GM18909 (cell line): Measurements from ENCODE around the gene MICAL3.
"Not testable (repeated sequence)": the region's sequence is repeated elsewhere in the genome, so short reads cannot be mapped to it uniquely, and the experiment has no call there.

Experiments
- ATAC-seq: cut with Tn5 transposase; IDR thresholded peaks from one replicate; pipeline ENCODE4 v1.9.1; 2021; ENCODE audit warnings: mild to moderate bottlenecking; ENCODE audit not compliant: unreplicated experiment, poor library complexity

Gene MICAL3

DNA sequence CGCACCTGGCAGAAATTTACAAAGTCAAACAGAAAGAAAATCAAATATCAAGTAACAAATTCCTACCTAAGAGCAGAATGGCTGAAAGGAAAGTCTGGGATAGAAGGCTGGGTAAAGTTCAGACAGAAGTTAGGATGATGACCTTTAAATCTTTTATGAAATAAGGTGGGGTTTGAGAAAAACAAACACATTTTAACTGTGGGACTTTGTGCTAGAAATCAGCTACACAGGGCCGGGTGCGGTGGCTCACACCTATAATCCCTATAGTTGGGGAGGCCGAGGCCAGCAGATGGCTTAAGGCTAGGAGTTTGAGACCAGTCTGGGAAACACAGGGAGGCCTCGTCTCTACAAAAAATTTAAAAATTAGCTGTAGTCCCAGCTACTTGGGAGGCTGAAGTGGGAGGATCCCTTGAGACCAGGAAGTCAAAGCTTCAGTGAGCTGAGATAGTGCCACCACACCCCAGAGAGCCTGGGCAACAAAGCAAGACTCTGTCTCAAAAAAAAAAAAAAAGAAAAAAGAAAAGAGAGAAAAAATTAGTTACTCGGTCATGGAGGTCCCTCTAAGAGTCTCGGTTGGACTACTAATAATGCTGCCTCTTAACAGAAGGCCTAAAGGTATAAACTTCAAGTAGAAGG is 130.3 kb downstream of the MICAL3 start:
- no peak for ATAC-seq

DNA sequence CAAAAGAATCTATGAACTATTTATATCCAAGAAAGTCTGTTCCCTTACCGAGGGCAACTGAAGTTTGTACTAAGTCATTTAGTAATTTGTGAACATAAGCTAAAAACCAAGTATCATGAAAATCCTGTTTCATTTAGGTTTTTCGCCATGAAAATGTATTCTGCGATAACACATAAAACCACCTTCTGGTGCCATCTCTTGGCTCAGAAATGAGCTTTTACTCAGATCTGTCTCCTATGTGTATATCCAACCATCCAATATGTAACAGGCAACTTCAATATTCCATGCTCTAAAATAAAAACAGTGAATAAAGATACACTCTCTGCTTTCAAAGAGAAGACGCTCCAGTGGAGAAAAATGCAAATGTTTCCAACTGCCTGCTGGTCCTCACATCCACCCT is 132.0 kb downstream of the MICAL3 start:
- ATAC-seq = no peak

GRCh38 chr22:17891481-17892167 is 132.7 kb downstream of the MICAL3 start:
- no peak for ATAC-seq

DNA sequence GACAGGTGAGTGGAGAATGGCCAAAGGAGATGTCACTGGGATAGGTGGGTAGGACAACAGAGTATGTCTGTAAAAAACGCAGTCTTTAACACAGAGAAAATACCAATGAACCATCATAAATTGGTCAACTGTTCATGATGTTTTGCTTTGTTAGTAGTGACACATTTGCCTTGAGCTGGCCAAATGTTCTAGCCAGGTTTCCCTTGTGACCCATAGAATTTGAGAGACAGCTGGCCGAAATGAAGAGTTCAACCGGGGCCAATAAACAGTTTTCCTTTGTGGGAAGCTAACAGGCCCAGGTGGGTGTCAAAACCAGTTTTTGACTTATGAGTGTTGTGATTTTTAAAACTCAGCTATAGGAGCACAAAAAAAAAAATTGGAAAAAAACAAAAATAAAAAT is 133.5 kb downstream of the MICAL3 start:
- ATAC-seq = no peak

- ATAC-seq = no peak
These were observed 134.1 kb downstream of the MICAL3 start for GRCh38 chr22:17890245-17890671.

- no peak for ATAC-seq
These were observed 135.5 kb downstream of the MICAL3 start for GRCh38 chr22:17888855-17889254.

DNA sequence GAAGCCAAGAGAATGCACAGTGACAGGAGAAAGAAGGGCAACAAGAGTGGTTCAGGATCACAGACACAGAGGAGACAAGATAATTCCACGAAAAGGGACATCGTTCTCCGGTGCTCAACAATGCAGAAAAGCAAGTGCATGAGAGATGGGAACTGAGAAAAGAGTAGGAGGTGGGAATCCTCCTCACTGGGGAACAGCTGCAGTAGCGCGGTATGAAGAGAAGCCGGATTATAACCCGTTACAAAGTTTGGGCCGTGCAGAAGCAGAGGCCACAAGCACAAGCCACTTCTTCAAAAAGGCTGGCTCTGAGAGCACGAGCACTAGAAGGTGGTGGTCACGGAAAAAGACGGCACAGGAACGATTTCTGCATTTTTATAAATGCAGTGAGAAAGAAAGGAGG is 135.9 kb downstream of the MICAL3 start:
- no peak for ATAC-seq

GRCh38 chr22:17884893-17885292 is 139.5 kb downstream of the MICAL3 start:
- ATAC-seq = no peak

DNA sequence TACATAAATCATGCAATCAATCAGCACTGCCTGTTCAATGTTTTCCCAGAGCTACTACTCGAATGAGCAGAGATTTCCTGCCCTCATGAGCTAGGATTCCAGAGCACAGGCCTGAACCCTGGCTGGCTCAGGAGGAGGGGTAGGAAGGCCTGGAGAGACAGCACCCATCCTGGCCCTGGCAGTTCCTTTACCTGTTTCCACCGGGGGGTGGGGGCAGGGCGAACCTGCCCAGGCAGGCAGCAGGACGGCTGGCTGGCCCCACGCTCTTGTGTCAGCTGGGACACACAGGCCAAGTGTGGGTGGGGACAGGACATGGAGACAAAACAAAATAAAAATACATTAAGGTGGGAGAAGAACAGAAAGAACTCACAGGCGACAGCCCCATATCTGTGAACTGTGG is 140.3 kb downstream of the MICAL3 start:
- ATAC-seq = no peak

DNA sequence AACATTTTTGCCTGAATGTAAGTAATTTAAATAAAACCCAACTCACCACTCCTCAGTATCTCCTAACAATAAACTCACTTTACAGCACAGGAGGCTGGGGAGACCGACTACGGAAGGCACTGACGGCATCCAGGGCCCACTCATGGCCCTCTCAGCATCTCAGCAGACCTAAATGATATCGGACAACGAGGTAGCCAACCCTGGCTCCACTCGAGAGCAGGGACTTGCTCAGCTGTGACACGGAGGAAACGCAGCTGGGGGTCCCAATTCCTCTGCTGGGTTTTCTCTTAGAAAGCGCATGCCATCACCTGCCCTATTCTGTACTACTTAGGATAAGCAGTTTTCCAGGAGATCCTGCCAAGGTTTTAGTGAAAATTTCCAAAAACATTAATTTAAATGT is 141.0 kb downstream of the MICAL3 start:
- ATAC-seq = no peak

GRCh38 chr22:17882727-17883126 is 141.6 kb downstream of the MICAL3 start:
- ATAC-seq = no peak

DNA sequence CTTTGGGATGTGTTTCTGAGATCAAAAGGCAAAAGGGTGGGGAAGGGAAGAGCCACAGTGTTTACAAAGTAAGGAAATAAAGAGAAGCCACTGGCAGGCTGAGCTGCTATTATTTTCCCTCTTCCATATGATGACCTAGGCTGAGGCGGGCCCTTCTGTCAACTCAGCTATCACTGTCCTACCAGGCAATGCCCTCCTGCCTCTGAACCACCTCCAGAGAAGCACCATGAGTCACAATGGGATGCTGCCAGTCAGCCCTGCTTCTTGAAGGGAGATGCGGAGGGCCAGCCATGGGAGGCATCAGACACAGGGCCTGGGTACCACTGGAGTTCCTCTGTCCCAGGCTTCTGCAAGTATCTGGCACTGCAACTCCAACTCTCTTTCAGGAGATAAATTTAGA is 142.2 kb downstream of the MICAL3 start:
- no peak for ATAC-seq

DNA sequence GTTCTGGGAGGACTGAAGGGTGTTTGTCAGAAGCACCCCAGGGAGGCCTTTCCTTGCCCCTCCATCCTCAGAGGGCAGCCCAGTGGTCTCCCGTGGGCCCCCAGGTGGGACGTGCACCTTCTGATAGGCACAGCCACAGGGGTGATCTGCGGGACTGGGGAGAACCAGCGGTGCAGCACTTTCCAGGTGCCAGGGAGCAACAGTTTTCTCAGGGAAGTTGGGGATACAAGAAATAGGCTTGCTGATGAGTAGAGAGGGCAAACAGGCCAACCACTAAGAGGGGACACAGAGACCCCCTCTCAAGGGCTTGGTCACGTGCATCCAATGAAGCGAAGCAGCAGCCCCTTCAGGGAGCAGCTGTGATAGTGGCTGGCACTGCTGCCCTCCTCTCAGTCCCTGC is 143.0 kb downstream of the MICAL3 start:
- no peak for ATAC-seq

DNA sequence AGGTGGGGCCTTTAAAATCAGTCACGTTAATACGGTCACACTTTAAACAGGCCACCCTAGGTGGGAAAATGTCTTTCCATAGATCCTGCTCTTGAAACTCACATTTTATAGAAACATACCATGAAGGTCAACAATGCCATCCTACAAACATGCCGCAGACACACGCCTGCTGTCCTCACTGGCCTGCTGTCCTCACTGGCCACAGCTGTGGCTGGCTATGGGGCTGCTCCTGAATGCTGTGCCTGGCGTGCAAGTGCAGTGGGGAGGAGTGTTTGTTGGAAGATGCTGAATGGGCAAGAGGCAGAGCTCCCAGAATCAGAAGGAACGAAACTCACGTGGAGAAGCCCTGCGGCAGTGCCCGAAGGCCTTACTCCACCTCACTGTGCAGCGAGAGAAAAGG is 143.9 kb downstream of the MICAL3 start:
- ATAC-seq = no peak

DNA sequence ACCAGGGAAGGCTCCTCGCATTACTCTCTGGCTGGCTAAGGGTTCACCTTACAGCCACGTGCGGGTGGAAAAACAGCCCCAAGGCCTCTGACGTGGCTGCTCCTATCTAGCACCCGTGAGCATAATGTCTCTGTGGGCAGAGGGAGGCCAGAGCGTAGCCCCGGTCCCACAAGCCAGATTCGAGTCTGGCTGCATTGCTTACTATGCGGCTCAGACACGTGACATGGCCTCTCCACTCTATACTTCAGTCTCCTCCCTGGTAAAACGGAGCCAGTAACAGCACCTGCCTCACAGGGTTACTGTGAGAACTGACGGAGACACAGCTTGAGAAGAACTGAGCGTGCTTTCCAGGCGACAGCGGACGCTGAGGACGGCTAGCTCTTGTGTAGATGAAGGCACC is 144.3 kb downstream of the MICAL3 start:
- no peak for ATAC-seq

- no peak for ATAC-seq
These were observed 145.4 kb downstream of the MICAL3 start for GRCh38 chr22:17878941-17879340.

DNA sequence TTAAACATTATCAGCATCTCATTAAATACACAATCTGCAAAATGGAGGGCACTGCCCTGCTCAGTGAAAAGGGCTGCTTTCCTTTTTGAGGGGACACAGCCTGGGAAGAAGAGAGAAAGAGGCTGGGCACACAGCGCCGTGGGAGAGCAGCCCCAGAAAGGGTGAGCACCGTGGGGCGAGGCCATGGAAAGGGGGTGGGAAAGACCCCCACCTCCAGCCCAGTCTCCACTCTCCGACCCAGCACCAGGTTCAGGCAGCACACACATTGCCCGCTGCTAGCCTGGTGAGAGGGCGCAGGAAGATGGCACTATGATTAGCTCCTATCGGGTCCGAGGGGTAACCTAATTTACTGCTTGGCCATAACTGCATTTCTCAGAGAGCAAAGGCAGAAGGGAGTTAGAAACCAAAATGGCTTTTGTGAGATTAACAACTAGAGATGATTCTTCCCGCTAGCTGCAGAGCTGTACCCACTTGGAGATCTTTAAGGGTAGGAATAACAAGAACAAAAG is 146.1 kb downstream of the MICAL3 start:
- ATAC-seq = no peak

GRCh38 chr22:17876878-17877855 is 147.2 kb downstream of the MICAL3 start:
- not testable (repeated sequence) for ATAC-seq

DNA sequence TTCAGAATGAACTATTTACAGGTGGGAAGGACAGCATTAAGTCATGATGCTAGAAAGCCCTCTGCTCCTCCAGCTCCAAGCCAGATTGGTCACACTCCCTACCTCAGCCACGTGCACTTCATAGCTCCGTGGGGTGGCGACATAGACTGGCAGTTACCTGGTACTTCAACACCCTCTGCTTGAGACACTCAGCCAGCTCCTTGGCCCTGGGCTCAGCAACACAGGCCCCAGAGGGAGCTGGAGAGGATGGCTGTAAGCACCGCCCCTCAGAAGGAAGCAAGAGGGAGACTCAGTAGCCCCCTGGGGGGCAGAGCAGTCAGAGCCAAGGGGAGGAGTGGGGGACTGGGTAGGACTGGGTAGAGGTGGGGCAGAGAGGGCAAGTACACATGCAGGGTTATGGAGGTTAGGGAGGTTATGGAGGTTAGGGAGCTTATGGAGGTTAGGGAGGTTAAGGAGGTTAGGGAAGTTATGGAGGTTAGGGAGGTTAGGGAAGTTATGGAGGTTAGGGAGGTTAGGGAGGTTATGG is 148.0 kb downstream of the MICAL3 start:
- ATAC-seq = no peak

DNA sequence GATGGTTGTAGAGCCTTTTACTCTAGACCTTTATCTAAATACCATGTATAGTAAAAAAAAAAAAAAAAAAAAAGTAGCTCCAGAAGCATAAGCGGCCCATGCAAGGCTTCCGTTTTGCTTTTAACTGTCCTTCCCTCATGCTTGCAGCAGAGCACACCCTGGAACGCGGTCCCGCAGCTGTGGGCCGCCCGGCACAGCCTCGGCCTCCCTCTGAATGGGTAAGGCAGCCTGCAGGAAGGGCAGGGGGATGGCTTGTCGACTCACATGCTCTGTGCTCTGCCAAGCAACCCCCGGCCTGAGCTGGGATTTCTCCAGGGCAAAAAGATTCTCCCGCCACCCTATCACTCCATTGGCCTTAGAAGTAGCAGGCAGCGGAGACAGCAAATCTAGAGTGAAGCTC is 148.7 kb downstream of the MICAL3 start:
- ATAC-seq = no peak

- no peak for ATAC-seq
These were observed 149.2 kb downstream of the MICAL3 start for GRCh38 chr22:17875156-17875555.
